Vagina (tissue), 2 donors: ENCODE results near the gene UGT1A6. TPM values are rescaled to one million over a fixed set of nuclear protein-coding genes. Genes with fewer than 3 reads are reported as not detected.
"Not testable (repeated sequence)": the region's sequence is repeated elsewhere in the genome, so short reads cannot be mapped to it uniquely, and the experiment has no call there.

ENCODE experiments used
- DNase-seq, 2 donors: peaks; one replicate each; pipeline ENCODE4 v3.0.0-alpha.2; 2017; ENCODE audit errors: extremely low spot score in 2 of 2
- H3K27ac ChIP-seq: fragments of 200-600 bp; sonication (generic); one replicate; pipeline ENCODE4 v1.5.1; 2019
- H3K27me3 ChIP-seq: fragments of 200-600 bp; sonication (generic); one replicate; pipeline ENCODE4 v1.5.1; 2019
- H3K36me3 ChIP-seq, 2 donors: fragments of 200-600 bp; sonication (generic); one replicate each; pipeline ENCODE4 v1.5.1; 2017 to 2019
- H3K4me1 ChIP-seq: fragments of 200-600 bp; sonication (generic); one replicate; pipeline ENCODE4 v1.5.1; 2019
- H3K4me3 ChIP-seq, 2 donors: fragments of 200-600 bp; sonication (generic); 1 replicate in 1 of 2; 2 replicates in 1 of 2; pipeline ENCODE4 v1.5.1; 2016 to 2019
- H3K9me3 ChIP-seq: fragments of 200-600 bp; sonication (generic); one replicate; pipeline ENCODE4 v1.5.1; 2019
- POLR2A ChIP-seq, 2 donors: fragments of 450-650 bp; IDR thresholded peaks; one replicate each; pipeline ENCODE4 v1.6.1; 2017; ENCODE audit warnings: antibody characterized with exemption in 2 of 2, mild to moderate bottlenecking in 2 of 2, moderate library complexity in 2 of 2
- POLR2AphosphoS5 ChIP-seq, 2 donors: sonication (generic); formaldehyde crosslinking; IDR thresholded peaks; one replicate each; pipeline ENCODE4 v1.9.0; 2017; ENCODE audit warnings: antibody characterized with exemption in 2 of 2, mild to moderate bottlenecking in 2 of 2, low read depth in 1 of 2; ENCODE audit not compliant: insufficient read depth in 1 of 2
- intact Hi-C: fragments of 100-400 bp; cut with DNase I; formaldehyde crosslinking; loops from one replicate; pipeline ENCODE4 v1.15.1; 2023
- total RNA-seq: library from RNA; depleted of rRNA; stranded (reverse); fragments of >200 nt; gene quantifications from one replicate; pipeline ENCODE4 v1.2.3, GENCODE V29; 2016
- TF ChIP-seq, protein P1 (sequence below), 3 experiments: fragments of 450-650 bp in 2 of 3; fragments of 200-600 bp in 1 of 3; sonication (generic) in 1 of 3; IDR thresholded peaks; one replicate each; pipeline ENCODE4 v1.5.1; 2017 to 2019; ENCODE audit warnings: antibody characterized with exemption in 3 of 3, mild to moderate bottlenecking in 2 of 3, moderate library complexity in 2 of 3

Gene UGT1A6
- total RNA-seq, 1 donor from 2014 or later, result 14.0 TPM

DNA sequence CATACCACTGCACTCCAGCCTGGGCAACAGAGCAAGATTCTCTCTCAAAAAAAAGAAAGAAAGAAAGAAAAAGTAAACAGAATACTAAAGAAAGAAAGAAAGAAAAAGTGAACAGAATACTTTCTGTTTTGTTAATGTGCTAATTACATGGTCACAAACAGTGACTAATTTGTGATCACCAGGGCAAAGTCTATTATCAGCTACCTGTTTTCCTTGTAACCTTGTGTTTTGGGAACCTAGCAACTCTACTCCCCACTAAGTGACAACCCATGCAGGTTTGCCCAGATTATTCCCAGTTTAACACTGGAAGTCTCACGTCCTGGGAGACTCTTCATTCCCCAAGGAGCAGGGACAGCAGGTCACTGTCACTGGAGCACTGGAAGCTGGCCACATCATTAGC lies 37.6 kb upstream of the UGT1A6 start:
- no peak for TF ChIP-seq POLR2AphosphoS5 (IDR thresholded peaks at IDR 0.05; ENCODE audit: insufficient read depth in 1 of 2, low read depth in 1 of 2)
- no peak for TF ChIP-seq POLR2A (IDR thresholded peaks at IDR 0.05)
- TF ChIP-seq, protein P1, sequence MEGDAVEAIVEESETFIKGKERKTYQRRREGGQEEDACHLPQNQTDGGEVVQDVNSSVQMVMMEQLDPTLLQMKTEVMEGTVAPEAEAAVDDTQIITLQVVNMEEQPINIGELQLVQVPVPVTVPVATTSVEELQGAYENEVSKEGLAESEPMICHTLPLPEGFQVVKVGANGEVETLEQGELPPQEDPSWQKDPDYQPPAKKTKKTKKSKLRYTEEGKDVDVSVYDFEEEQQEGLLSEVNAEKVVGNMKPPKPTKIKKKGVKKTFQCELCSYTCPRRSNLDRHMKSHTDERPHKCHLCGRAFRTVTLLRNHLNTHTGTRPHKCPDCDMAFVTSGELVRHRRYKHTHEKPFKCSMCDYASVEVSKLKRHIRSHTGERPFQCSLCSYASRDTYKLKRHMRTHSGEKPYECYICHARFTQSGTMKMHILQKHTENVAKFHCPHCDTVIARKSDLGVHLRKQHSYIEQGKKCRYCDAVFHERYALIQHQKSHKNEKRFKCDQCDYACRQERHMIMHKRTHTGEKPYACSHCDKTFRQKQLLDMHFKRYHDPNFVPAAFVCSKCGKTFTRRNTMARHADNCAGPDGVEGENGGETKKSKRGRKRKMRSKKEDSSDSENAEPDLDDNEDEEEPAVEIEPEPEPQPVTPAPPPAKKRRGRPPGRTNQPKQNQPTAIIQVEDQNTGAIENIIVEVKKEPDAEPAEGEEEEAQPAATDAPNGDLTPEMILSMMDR (IDR thresholded peaks at IDR 0.05), result no peak
- Histone ChIP-seq H3K9me3 (no peaks in the 10 kb centered on the region), H3K4me1 (no peaks in the 10 kb centered on the region), H3K27me3 (no peaks in the 10 kb centered on the region), H3K27ac (no peak overlapping the region), H3K36me3 (no peaks in the 10 kb centered on the region), H3K4me3 (no peak overlapping the region)
- no peak for DNase-seq
- intact Hi-C loops, result no loop called here

DNA sequence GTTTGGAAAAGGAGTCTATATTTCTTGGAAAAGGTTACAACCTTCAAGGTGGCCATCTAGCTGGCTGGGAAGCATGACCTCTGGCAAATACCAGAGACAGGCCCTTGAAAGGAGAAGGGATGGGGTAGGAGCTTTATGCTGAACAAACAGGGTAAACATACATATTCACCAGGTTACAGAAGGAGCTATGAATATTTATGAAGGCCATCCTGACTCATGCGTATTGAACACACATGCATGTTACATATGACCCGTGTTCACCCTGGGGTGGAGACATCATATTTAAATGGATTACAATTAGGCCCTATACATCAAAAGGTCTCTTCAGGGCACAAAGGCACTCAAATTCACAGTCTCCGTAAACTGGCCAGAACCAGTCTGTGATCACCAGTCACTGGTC lies 36.7 kb upstream of the UGT1A6 start:
- H3K36me3 ChIP-seq, H3K27ac ChIP-seq, intact Hi-C loops, H3K4me1 ChIP-seq, DNase-seq, H3K27me3 ChIP-seq, H3K9me3 ChIP-seq, H3K4me3 ChIP-seq: not testable (repeated sequence)

DNA sequence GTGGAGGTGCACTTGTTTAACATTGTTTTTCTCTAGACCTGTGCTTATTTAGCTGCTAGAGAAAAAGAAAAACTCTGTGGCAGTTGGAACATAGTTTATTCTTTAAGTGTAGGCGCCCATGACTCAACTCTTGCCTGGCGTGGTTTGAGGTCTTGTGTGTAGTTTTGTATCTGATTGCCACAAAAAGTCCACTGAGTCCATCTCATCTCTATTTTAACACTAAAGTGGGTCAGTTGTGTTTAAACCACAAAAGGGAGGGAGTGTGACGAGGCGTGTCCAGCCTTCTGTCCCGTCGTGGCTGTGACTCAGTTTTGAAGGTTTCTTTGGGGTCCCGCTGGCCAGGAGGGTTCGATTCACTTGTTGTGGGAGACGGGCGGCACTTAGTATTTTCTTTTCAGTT lies 36.2 kb upstream of the UGT1A6 start:
- H3K4me1 ChIP-seq, result no peaks in the 10 kb centered on the region
- no peaks in the 10 kb centered on the region for H3K27me3 ChIP-seq
- intact Hi-C loops, result no loop called here
- TF ChIP-seq POLR2A (IDR thresholded peaks at IDR 0.05) (no peak), POLR2AphosphoS5 (IDR thresholded peaks at IDR 0.05; ENCODE audit: insufficient read depth in 1 of 2, low read depth in 1 of 2) (no peak)
- TF ChIP-seq, protein P1 (IDR thresholded peaks at IDR 0.05), result no peak
- no peaks in the 10 kb centered on the region for H3K9me3 ChIP-seq
- no peak overlapping the region for H3K27ac ChIP-seq
- no peak for DNase-seq
- H3K36me3 ChIP-seq, result no peaks in the 10 kb centered on the region
- H3K4me3 ChIP-seq, result no peak overlapping the region

DNA sequence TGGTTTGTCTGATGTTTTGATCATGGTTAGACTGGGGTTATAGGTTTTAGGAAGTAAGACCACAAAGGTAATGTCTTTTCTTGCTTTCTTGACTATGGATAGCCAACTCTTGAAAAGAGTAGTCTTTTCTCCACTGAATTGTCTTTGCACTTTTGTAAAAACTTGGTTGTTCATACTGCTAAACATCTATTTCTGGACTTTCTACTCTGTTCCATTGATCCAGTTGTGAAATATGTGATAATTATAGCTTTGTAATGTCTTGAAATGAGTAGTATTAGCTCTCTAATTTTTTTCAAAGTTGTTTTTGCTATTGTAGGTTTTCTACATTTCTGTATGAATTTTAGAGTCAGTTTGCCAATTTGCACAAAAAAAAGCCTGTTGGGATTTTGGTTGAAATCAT lies 34.1 kb upstream of the UGT1A6 start:
- DNase-seq, result no peak
- Histone ChIP-seq H3K4me1 (no peaks in the 10 kb centered on the region), H3K4me3 (no peak overlapping the region), H3K9me3 (no peaks in the 10 kb centered on the region), H3K36me3 (no peaks in the 10 kb centered on the region), H3K27ac (no peak overlapping the region), H3K27me3 (no peaks in the 10 kb centered on the region)
- intact Hi-C loops, result no loop called here
- TF ChIP-seq, protein P1 (IDR thresholded peaks at IDR 0.05), result no peak
- TF ChIP-seq POLR2A (IDR thresholded peaks at IDR 0.05), result no peak
- no peak for TF ChIP-seq POLR2AphosphoS5 (IDR thresholded peaks at IDR 0.05; ENCODE audit: insufficient read depth in 1 of 2, low read depth in 1 of 2)

DNA sequence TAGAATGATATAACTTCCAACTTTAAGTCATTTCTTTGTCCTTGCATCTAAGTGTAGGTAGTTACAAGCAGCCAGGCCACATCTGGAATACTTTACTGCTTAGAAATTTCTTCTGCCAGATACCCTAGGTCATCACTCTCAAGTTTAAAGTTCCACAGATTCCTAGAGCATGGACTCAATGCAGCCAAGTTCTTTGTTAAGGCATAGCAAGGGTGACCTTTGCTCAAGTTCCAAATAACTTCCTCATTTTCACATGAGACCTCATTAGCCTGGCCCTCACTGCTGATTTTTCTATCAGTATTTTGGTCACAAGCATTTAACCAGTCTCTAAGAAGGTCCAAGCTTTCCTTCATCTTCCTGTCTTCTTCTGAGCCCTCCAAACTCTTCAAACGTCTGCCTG lies 28.8 kb upstream of the UGT1A6 start:
- DNase-seq, result no peak
- Histone ChIP-seq H3K4me3 (no peak overlapping the region), H3K9me3 (no peaks in the 10 kb centered on the region), H3K36me3 (no peaks in the 10 kb centered on the region), H3K27me3 (no peaks in the 10 kb centered on the region), H3K27ac (no peak overlapping the region), H3K4me1 (no peaks in the 10 kb centered on the region)
- intact Hi-C loops, result no loop called here
- TF ChIP-seq POLR2AphosphoS5 (IDR thresholded peaks at IDR 0.05; ENCODE audit: insufficient read depth in 1 of 2, low read depth in 1 of 2), result no peak
- TF ChIP-seq, protein P1 (IDR thresholded peaks at IDR 0.05), result no peak
- TF ChIP-seq POLR2A (IDR thresholded peaks at IDR 0.05), result no peak
